ENCODE data around the gene PYGB.

The PYGB gene

GRCh38 chr20:25247956-25248785, at the start of gene PYGB:
Gene PYGB, plus strand, starts transcription at chr20:25248085. Its CDS starts 94 bp downstream, at chr20:25248179.
- peak; percentile 63 for DNase-seq

- no peak for DNase-seq
Observed at GRCh38 chr20:25198663-25199383, 49.1 kb upstream of the PYGB start.

- DNase-seq: no peak
Observed at GRCh38 chr20:25199473-25200260, 48.2 kb upstream of the PYGB start.

- no peak for DNase-seq
Observed at GRCh38 chr20:25203089-25203488, 44.8 kb upstream of the PYGB start.

GRCh38 chr20:25203871-25204320, 44.0 kb upstream of the PYGB start:
- no peak for DNase-seq

GRCh38 chr20:25204550-25205276, 43.2 kb upstream of the PYGB start:
- no peak for DNase-seq

- no peak for DNase-seq
Observed at GRCh38 chr20:25205277-25206062, 42.4 kb upstream of the PYGB start.

- DNase-seq: no peak
Observed at GRCh38 chr20:25206063-25206403, 41.9 kb upstream of the PYGB start.

GRCh38 chr20:25206548-25206947, 41.3 kb upstream of the PYGB start:
- no peak for DNase-seq

GRCh38 chr20:25207149-25207959, 40.5 kb upstream of the PYGB start:
- DNase-seq: no peak

- no peak for DNase-seq
Observed at GRCh38 chr20:25207960-25208534, 39.8 kb upstream of the PYGB start.

- no peak for DNase-seq
Observed at GRCh38 chr20:25209400-25209799, 38.5 kb upstream of the PYGB start.

- DNase-seq: no peak
Observed at GRCh38 chr20:25209911-25210310, 38.0 kb upstream of the PYGB start.

- DNase-seq: no peak
Observed at GRCh38 chr20:25211273-25211672, 36.6 kb upstream of the PYGB start.

- DNase-seq: no peak
Observed at GRCh38 chr20:25212242-25212641, 35.6 kb upstream of the PYGB start.

GRCh38 chr20:25213566-25214425, 34.1 kb upstream of the PYGB start:
- no peak for DNase-seq

GRCh38 chr20:25214426-25214790, 33.5 kb upstream of the PYGB start:
- DNase-seq: no peak

GRCh38 chr20:25214819-25215218, 33.1 kb upstream of the PYGB start:
- DNase-seq: no peak

GRCh38 chr20:25215521-25215920, 32.4 kb upstream of the PYGB start:
- no peak for DNase-seq
